Right lung (tissue), 5 donors: ENCODE data around the gene PEX13. TPM values are rescaled to one million over a fixed set of nuclear protein-coding genes. Genes with fewer than 3 reads are reported as not detected.

Source experiments
- DNase-seq, 2 donors: peaks; one replicate each; pipeline ENCODE4 v3.0.0-alpha.2; 2013
- polyA plus RNA-seq, 5 donors: library from polyadenylated mRNA; unstranded; fragments of 120-200 nt; gene quantifications; one replicate each; pipeline versions ENCODE4 v1.2.1 to v1.2.3, GENCODE V29; 2013; ENCODE audit warnings: inconsistent platforms in 1 of 5, low replicate concordance in 1 of 5; ENCODE audit not compliant: insufficient read length in 5 of 5, insufficient read depth in 1 of 5

Gene PEX13
- polyA plus RNA-seq, 5 donors = 24.0 to 32.9 (median 30.8) TPM

- peak; percentile 40 to 66 for DNase-seq
These were observed 38.0 kb downstream of the PEX13 start for GRCh38 chr2:61055557-61055956.

GRCh38 chr2:61057562-61057961 lies 40.0 kb downstream of the PEX13 start:
- no peak for DNase-seq

- DNase-seq = no peak
These were observed 41.9 kb downstream of the PEX13 start for GRCh38 chr2:61059382-61059781.

GRCh38 chr2:61065714-61066709 lies 48.5 kb downstream of the PEX13 start, which contains the start of gene SANBR:
Gene SANBR, plus strand, starts transcription at chr2:61065871. Its CDS starts 4,480 bp downstream, at chr2:61070351.
- peak; percentile 83 to 86 for DNase-seq

- DNase-seq = no peak
These were observed 56.6 kb downstream of the PEX13 start for GRCh38 chr2:61074100-61074499.

- DNase-seq = no peak
These were observed 68.4 kb downstream of the PEX13 start for GRCh38 chr2:61085883-61086282.

GRCh38 chr2:61089797-61090196 lies 72.3 kb downstream of the PEX13 start:
- no peak for DNase-seq

- no peak for DNase-seq
These were observed 72.9 kb downstream of the PEX13 start for GRCh38 chr2:61090386-61090921.

GRCh38 chr2:61091485-61091884 lies 74.0 kb downstream of the PEX13 start:
- DNase-seq = no peak

- DNase-seq = no peak
These were observed 78.9 kb downstream of the PEX13 start for GRCh38 chr2:61096438-61096837.

GRCh38 chr2:61100801-61101200 lies 83.3 kb downstream of the PEX13 start:
- no peak for DNase-seq

Other genes with a start within 250 kb of the PEX13 start
- gene REL, start 136.1 kb upstream of the PEX13 start, polyA plus RNA-seq = 10 to 100 TPM in 4 of 5 donors, 1 to 10 TPM in 1; 5.9 to 12.3 (median 11.0) TPM
- gene PUS10, start 535 bp downstream of the PEX13 start, polyA plus RNA-seq = 10 to 100 TPM in 4 of 5 donors, 1 to 10 TPM in 1; 7.8 to 14.6 (median 12.9) TPM
- 10 to 100 TPM; 31.1 to 45.7 (median 38.0) TPM for gene SANBR, start 48.2 kb downstream of the PEX13 start, polyA plus RNA-seq
- 10 to 100 TPM; 12.1 to 28.1 (median 17.9) TPM for gene C2orf74, start 144.5 kb downstream of the PEX13 start, polyA plus RNA-seq